Muscle of leg (tissue), 11 donors: ENCODE measurements around the gene HABP2. TPM values are rescaled to one million over a fixed set of nuclear protein-coding genes. Genes with fewer than 3 reads are reported as not detected.

Experiments used
- DNase-seq: peaks from one replicate; pipeline ENCODE4 v3.0.0; 2013
- H3K27ac ChIP-seq: one replicate; pipeline ENCODE4 v1.5.1; 2013; ENCODE audit warnings: mild to moderate bottlenecking, low read length, control low read depth
- H3K27me3 ChIP-seq: one replicate; pipeline ENCODE4 v1.6.1; 2013; ENCODE audit warnings: low read length; ENCODE audit not compliant: control insufficient read depth, insufficient read depth
- H3K36me3 ChIP-seq: one replicate; pipeline ENCODE4 v1.6.1; 2013; ENCODE audit warnings: low read length; ENCODE audit not compliant: control insufficient read depth, insufficient read depth
- H3K4me1 ChIP-seq: one replicate; pipeline ENCODE4 v1.6.1; 2013; ENCODE audit warnings: low read length; ENCODE audit not compliant: control insufficient read depth, insufficient read depth
- H3K4me3 ChIP-seq: one replicate; pipeline ENCODE4 v1.5.1; 2013; ENCODE audit warnings: low read length, control low read depth
- H3K9me3 ChIP-seq: replicated peaks from 2 replicates; pipeline ENCODE4 v1.6.1; 2013; ENCODE audit warnings: low read depth, low read length; ENCODE audit not compliant: control insufficient read depth
- WGBS: methylation state at CpG from one replicate; pipeline ENCODE4 v1.1.5; 2013; ENCODE audit warnings: missing lambda C conversion rate; ENCODE audit not compliant: insufficient coverage; 5-methylcytosine and 5-hydroxymethylcytosine counted together
- polyA plus RNA-seq, 8 donors: library from polyadenylated mRNA; unstranded; fragments of 120-200 nt; gene quantifications; one replicate each; pipeline versions ENCODE4 v1.2.1 to v1.2.3, GENCODE V29; 2013; ENCODE audit warnings: inconsistent platforms in 1 of 8, low replicate concordance in 1 of 8; ENCODE audit not compliant: insufficient read length in 8 of 8, insufficient read depth in 1 of 8
- total RNA-seq: library from RNA; stranded (reverse); fragments of 120-200 nt; gene quantifications from one replicate; pipeline ENCODE4 v1.2.4, GENCODE V29; 2013

HABP2 gene
- total and polyA plus RNA-seq, 9 donors, result 0.04 to 1.1 (median 0.09) TPM; not detected in 2

DNA sequence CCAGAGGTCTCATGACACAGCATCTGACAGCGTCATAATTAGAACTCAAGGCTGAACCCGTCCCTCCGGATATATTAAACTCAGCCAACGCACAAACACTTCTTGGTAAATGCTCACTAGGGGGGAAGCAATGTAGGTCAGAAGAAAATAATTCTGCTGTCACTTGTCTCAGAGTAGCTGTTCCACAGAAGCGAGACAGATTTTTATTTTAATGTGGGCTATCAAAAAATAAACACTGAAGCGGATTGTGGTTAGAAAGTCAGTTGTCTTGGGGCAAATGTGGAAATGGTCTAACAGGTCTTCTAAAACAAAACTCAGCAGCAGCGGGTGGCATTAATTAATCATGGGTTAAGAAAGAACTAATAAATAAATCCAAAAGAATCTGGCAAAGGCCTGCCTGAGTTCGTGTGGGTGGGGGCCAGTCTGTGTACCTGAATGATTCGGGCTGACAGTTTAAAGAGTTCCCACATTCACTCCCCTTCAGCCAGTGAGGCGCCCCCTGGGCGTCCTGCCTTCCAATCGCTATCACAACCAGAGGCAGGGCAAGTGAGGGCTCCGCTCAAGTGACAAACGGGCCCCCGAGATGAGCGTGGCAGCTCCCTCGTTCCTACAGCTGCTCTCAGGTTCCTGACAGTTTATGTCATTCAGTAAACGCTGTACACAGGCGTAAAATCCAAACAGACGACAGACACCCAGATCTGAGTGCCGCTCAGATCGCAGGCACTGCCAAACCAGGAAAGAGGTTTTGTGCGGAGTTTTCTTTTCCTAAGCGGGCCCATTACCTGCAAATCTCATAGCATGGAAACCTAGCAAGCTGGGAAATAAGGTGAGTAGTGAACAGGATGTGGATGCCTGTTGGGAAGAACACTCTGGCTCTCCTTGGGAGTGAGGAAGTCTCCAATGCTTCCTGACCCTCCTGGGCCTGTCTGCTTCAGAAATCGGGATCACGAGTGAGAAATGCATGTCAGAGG lies 58.1 kb downstream of the HABP2 start:
- Histone ChIP-seq H3K4me3 (no peak overlapping the region), H3K27ac (no peak overlapping the region), H3K36me3 (no peaks in the 10 kb centered on the region), H3K4me1 (peaks cover 16% of the 10 kb centered on the region), H3K9me3 (no peaks in the 10 kb centered on the region), H3K27me3 (peaks cover 18% of the 10 kb centered on the region)
- 20% methylated on average over 13 of the region's 26 CpGs for WGBS
- DNase-seq, result peak; percentile 11

DNA sequence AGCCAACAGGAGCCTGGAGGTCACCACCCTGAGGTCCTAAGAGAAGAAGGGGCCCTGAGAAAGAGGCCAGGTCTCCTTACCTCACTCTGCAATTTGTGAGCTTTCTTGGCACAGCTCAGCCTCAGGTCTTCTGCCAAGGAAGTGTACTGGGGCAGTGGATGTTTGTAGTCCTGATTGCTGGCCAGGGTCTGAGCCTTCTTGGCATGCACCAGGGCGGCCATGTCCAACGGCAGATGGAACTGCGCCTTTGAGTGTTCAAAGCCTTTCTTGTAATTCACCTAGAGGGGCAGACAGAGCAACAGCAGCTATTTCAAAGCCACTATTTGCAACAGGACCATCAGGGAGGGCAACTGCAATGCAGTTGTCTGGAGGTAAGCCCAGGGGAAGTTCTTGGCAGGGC lies 59.3 kb downstream of the HABP2 start:
- peaks cover 23% of the 10 kb centered on the region for H3K27me3 ChIP-seq
- peak; percentile 11 for DNase-seq

DNA sequence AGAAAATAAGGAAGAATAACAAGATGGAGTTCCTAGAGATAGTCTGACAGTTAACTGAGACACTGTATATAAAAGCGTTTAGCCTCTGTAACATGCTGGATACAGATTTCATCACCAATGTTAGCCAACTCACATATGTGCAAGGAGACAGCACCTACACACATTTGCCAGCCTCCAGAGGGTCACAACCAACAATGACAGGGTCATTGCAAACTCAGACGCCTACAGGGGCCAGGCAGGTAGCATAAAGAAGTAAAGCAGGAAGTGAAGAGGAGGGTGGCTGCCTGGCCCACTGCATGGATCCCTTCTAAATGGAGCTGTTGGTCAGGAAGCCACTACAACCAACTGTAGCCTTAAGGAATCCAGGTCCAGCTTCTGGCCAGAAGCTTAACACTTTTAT lies 60.6 kb downstream of the HABP2 start:
- no peak overlapping the region for H3K4me3 ChIP-seq
- peaks cover 16% of the 10 kb centered on the region for H3K4me1 ChIP-seq
- H3K9me3 ChIP-seq, result no peaks in the 10 kb centered on the region
- DNase-seq, result no peak
- WGBS, result no CpG with 5 or more reads among the region's 2 CpGs
- no peaks in the 10 kb centered on the region for H3K36me3 ChIP-seq
- H3K27me3 ChIP-seq, result peaks cover 23% of the 10 kb centered on the region
- H3K27ac ChIP-seq, result no peak overlapping the region

More for the DNA sequence above, 59.3 kb downstream of the HABP2 start:
- 54% methylated on average over 3 of the region's 3 CpGs for WGBS
- Histone ChIP-seq H3K9me3 (no peaks in the 10 kb centered on the region), H3K27ac (no peak overlapping the region), H3K4me3 (no peak overlapping the region), H3K4me1 (peaks cover 16% of the 10 kb centered on the region), H3K36me3 (no peaks in the 10 kb centered on the region)

DNA sequence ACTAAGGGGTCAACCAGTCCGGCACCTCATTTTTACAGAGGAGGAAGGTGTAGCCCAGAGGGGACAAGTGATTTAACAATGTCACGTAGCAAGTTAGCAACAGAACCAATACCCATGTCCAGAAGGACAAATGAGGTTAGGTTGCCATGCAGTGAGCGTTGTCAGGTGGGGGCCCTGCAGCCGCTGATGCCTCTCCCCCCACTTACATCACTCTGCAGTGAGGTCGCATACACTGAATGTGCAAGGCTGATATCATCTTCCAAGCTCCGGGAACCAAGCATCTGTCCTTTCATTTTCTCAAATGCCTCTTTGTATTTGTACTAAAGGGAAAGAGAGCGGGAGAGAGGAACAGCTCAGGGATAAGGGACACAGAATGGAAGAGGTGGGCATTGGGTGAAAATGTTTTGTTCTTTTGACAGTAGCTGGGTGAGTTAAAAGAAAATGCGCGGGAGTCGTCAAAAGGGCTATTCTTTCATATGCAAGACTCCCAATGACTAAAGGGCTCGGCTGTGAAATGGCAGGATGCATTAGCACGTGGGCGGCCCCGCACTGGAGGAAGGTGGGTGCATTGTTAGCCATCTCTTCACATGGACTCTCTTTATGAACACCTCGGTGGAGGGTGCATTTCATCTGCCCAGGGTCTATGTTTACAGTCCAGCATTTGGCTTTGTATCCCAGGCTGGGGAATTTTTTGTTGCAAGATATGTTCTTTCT lies 61.3 kb downstream of the HABP2 start:
- H3K4me3 ChIP-seq, result no peak overlapping the region
- DNase-seq, result no peak
- H3K27ac ChIP-seq, result no peak overlapping the region

DNA sequence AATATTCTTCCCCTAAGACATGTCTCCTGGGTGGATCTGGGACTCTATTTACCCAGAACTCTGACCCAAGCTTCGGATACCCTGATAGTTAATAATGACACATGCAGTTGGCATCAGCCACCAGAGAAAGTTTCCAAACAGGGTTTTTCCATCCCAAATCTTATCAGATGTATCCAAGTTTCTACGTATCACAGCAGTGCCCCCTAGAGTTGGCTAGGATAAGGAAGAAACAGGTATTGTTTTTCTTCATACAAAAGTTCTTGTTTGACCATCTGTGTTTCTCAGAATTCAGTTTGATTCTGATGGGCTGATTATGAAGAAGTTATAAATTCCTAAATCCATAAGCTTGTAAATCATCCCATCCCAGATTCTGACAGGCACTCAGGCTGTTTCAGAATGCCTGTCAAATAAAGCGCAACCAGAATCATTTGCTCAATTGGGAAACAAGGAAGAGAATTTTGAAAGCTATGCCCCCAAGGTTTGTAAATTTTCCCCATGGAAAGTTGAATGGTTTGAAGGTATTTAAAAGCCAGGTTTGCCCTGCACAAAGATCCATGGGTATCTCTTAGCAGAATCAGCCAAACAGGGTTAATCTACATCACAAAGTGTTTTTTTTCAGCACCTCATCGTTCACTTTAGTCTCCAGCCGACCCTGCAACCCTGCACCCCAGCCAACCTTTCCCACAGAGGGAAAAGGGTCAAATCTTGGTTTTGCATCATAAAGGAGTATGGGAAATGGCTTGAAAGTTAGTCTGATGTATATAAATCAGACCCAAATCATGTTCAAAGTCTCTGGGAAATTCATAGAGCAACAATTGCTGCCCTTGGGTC lies 63.6 kb downstream of the HABP2 start:
- WGBS, result 38% methylated on average over 2 of the region's 5 CpGs
- H3K27ac ChIP-seq, result no peak overlapping the region
- no peaks in the 10 kb centered on the region for H3K36me3 ChIP-seq
- no peak overlapping the region for H3K4me3 ChIP-seq
- DNase-seq, result peak; percentile 29
- H3K27me3 ChIP-seq, result peaks cover 23% of the 10 kb centered on the region
- H3K4me1 ChIP-seq, result peaks cover 9% of the 10 kb centered on the region
- no peaks in the 10 kb centered on the region for H3K9me3 ChIP-seq

More for the DNA sequence above, 61.3 kb downstream of the HABP2 start:
- WGBS, result 64% methylated on average over 5 of the region's 15 CpGs
- Histone ChIP-seq H3K4me1 (peaks cover 16% of the 10 kb centered on the region), H3K27me3 (peaks cover 20% of the 10 kb centered on the region), H3K9me3 (no peaks in the 10 kb centered on the region), H3K36me3 (no peaks in the 10 kb centered on the region)

DNA sequence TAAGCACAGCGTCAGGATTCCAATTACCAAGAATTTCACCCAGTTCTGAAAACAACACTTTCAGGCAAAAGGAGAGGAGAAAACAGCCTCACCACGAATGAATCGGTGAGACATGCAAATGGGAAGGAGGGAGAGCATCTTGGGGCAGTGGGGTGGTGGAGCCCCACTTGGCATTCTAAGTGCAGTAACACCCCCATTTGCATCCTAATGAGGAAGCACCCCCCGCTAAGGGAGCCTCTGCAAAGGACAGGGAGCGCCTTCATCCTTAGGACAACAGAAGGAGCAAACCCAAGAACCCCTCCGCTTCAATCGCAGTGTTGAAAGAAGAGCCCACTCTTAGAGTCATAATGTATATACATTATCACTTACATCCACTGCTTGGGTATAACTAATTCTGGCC lies 64.2 kb downstream of the HABP2 start:
- no peaks in the 10 kb centered on the region for H3K36me3 ChIP-seq
- no peaks in the 10 kb centered on the region for H3K9me3 ChIP-seq
- H3K4me1 ChIP-seq, result peaks cover 6% of the 10 kb centered on the region
- peaks cover 22% of the 10 kb centered on the region for H3K27me3 ChIP-seq
- H3K4me3 ChIP-seq, result no peak overlapping the region
- no peak for DNase-seq
- H3K27ac ChIP-seq, result no peak overlapping the region
- WGBS, result no CpG with 5 or more reads among the region's 7 CpGs

DNA sequence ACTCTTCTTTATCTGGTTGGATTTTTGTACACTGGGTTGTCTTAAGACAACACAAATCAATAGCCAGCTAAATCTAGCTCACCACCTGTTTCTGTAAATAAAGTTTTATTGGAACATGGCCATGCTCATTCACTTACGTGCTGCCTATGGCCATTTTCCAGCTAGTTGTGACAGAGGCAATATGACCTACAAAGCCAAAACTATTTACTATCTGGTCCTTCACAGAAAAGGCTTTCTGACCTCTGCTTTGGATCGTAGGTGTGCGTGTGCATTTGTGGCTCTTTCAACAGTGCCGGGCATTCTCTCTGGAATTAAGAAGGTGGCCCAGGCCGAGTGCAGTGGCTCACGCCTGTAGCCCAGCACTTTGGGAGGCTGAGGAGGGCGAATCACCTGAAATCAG lies 65.5 kb downstream of the HABP2 start:
- WGBS, result 76% methylated on average over 7 of the region's 7 CpGs
- no peaks in the 10 kb centered on the region for H3K36me3 ChIP-seq
- no peak overlapping the region for H3K27ac ChIP-seq
- peaks cover 21% of the 10 kb centered on the region for H3K27me3 ChIP-seq
- no peak overlapping the region for H3K4me3 ChIP-seq
- no peaks in the 10 kb centered on the region for H3K9me3 ChIP-seq
- H3K4me1 ChIP-seq, result no peaks in the 10 kb centered on the region
- no peak for DNase-seq

DNA sequence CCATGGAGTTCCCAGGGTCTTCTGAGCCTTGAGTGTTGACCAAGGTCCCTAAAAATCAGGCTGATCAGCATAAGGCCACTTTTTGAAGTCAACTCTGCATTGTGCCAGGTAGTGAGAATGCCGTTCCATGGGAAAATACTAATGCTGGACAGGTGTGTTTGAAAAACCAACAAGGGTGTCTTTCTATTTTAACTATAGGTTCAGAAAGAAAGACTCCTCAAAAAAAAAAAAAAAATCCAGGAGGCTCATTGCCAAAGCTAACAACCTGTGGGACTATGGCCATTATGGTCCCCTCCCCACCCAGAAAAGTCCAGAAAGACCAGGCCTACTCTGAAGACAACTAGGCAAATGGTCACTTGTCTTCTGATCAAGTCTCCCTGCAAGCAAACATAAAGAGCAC lies 66.5 kb downstream of the HABP2 start:
- H3K4me3 ChIP-seq, result no peak overlapping the region
- peaks cover 27% of the 10 kb centered on the region for H3K27me3 ChIP-seq
- DNase-seq, result no peak
- H3K4me1 ChIP-seq, result no peaks in the 10 kb centered on the region
- WGBS, result no CpG with 5 or more reads among the region's 1 CpG
- H3K9me3 ChIP-seq, result no peaks in the 10 kb centered on the region
- no peak overlapping the region for H3K27ac ChIP-seq
- H3K36me3 ChIP-seq, result no peaks in the 10 kb centered on the region

DNA sequence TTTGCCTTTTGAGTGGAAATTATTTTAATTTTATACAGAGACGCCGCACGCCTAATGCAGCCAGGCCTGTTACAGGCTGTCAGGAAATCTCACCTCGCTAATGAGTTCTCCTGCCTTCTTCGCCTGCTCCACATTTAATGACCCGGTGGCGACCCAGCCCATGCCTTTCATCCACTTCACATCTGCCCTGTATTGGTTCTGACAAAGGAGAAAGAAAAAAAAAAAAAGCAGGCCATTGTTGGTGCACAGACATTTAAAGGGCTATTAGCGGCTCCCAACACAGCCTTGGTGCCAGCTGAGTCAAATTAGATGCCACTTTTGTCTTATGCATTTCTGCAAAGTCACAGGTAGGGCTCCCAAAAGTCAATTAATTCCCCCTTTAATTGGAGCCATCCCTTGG lies 67.7 kb downstream of the HABP2 start:
- Histone ChIP-seq H3K27me3 (peaks cover 28% of the 10 kb centered on the region), H3K27ac (no peak overlapping the region)

More for the DNA sequence above, 67.7 kb downstream of the HABP2 start:
- Histone ChIP-seq H3K4me3 (no peak overlapping the region), H3K9me3 (no peaks in the 10 kb centered on the region), H3K4me1 (no peaks in the 10 kb centered on the region), H3K36me3 (no peaks in the 10 kb centered on the region)
- WGBS, result 65% methylated on average over 4 of the region's 8 CpGs
- no peak for DNase-seq
